ENCODE results near the gene SLC6A3.

SLC6A3 gene

GRCh38 chr5:1404062-1404461 lies 41.2 kb downstream of the SLC6A3 start:
- no peak for DNase-seq

GRCh38 chr5:1402611-1403255 lies 42.5 kb downstream of the SLC6A3 start:
- DNase-seq, result no peak

GRCh38 chr5:1401536-1402138 lies 43.6 kb downstream of the SLC6A3 start:
- no peak for DNase-seq

- DNase-seq, result no peak
Measured at GRCh38 chr5:1400936-1401335, 44.3 kb downstream of the SLC6A3 start.

GRCh38 chr5:1400211-1400855 lies 44.9 kb downstream of the SLC6A3 start:
- no peak for DNase-seq

GRCh38 chr5:1399737-1400136 lies 45.5 kb downstream of the SLC6A3 start:
- DNase-seq, result no peak

GRCh38 chr5:1396293-1396816 lies 48.9 kb downstream of the SLC6A3 start:
- no peak for DNase-seq

GRCh38 chr5:1394881-1395860 lies 50.1 kb downstream of the SLC6A3 start:
- DNase-seq, result no peak

- no peak for DNase-seq
Measured at GRCh38 chr5:1393571-1394501, 51.4 kb downstream of the SLC6A3 start.

GRCh38 chr5:1392801-1393565 lies 52.3 kb downstream of the SLC6A3 start:
- DNase-seq, result no peak

GRCh38 chr5:1392261-1392660 lies 53.0 kb downstream of the SLC6A3 start:
- DNase-seq, result no peak

GRCh38 chr5:1391691-1392090 lies 53.5 kb downstream of the SLC6A3 start:
- DNase-seq, result no peak

- no peak for DNase-seq
Measured at GRCh38 chr5:1390861-1391600, 54.2 kb downstream of the SLC6A3 start.

- no peak for DNase-seq
Measured at GRCh38 chr5:1390333-1390732, 54.9 kb downstream of the SLC6A3 start.

GRCh38 chr5:1388383-1388967 lies 56.8 kb downstream of the SLC6A3 start:
- no peak for DNase-seq

- DNase-seq, result no peak
Measured at GRCh38 chr5:1387876-1388275, 57.4 kb downstream of the SLC6A3 start.

- DNase-seq, result no peak
Measured at GRCh38 chr5:1387059-1387755, 58.0 kb downstream of the SLC6A3 start.

GRCh38 chr5:1386274-1386717 lies 58.9 kb downstream of the SLC6A3 start:
- DNase-seq, result no peak
